NCI-H510A (cell line): ENCODE measurements around the gene TGFBR3.

Experiments
- DNase-seq: peaks from one replicate; lab custom pipeline; 2025; lab: John Stamatoyannopoulos, UW

The TGFBR3 gene

DNA sequence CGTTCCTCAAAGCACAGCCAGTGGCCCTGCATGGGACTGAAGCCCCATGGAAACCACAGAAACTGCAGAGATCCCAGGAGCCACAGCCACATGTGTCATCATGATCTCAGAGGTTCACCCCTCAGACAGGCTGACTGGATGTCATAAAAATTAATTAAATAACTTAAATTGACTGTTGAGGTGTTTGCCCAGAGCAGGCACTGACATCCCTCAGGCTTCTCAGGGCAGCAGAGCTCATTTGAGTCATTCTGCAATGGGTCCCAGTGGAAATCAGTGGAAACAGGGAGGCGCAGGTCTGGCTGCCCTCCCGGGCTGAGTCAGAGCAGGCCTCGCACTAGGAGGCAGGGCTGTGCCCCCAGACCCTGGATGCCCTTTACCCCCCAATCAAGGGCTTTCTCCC, 250.2 kb downstream of the TGFBR3 start:
- DNase-seq: no peak

GRCh38 chr1:91633438-91633837, 252.5 kb downstream of the TGFBR3 start:
- no peak for DNase-seq

DNA sequence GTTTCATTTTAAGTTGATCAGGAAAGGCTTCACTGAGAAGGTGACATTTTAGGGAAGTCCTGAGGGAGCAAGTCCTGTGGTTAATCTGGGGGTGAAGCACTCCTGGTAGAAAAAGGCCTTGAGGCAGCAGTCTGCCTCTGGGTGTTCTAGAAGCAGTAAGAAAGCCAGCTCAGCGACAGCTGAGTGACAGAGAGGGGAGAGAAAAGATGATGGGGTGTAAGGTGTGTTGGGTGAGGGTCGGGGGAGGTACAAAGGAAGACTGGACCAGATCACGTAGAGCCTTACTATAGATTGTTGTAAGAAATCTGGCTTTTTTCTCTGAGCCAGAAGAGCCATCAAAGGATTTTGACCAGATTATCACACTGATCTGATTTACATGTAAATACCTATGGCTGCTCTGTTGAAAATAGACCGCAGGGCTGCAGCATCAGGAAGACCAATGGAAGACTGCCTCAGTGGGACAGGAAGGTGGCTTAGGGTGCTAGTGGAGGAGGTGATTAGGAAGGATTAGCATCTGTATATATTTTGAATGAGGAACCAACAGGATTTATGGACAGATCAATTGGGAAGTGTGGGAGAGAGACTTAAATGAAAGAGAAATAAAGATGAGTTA, 254.1 kb downstream of the TGFBR3 start:
- no peak for DNase-seq

- DNase-seq: no peak
Observed at GRCh38 chr1:91630803-91631202, 255.1 kb downstream of the TGFBR3 start.
